ENCODE measurements around the gene NSUN5. TPM values are rescaled to one million over a fixed set of nuclear protein-coding genes. Genes with fewer than 3 reads are reported as not detected.

NSUN5 gene
- polyA plus RNA-seq, 3 donors: 28.6 to 37.7 (median 31.3) TPM

DNA sequence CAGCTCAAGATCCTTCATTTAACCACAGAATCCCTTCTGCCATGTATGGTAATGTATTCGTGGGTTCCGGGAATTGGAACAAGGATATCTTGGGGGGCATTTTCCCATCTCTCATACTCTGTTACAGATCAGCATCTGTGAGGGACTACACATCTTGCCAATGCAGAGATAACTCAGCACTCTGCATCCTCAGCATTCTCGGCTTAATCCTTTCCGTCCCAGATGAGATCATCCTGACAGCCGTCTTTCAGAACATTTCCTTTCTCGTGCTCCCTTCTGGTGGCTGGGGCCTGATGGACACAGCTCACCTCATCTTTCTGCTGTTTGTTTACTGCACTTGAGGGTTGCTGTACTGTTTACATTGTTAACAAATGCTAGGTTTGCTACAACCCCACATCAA lies 44.6 kb upstream of the NSUN5 start:
- peak overlapping the region in 1 of 7 donors; percentile 24 for H3K27ac Mint-ChIP-seq

DNA sequence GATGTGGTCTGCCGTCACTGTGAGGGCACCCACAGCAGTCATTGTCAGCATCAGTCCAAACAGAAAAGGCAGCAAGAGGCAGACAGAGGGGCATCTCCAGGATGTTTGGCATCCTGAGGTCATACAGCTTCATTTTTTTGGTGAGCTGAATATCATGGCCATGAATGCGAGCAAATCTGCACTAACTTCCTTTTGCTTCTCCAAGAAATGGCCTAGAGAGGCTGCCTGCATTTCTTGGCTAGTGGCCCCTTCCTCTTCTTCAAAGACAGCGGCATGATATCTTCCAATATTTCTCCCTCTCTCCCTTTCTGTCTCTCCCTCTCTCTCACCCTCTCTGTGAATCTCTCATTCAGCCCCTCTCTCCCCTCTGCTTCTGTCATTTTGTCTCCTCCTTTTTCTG lies 44.2 kb upstream of the NSUN5 start:
- H3K27me3 Mint-ChIP-seq (ENCODE audit: low read depth in 3 of 3): peaks cover 0 to 5% (median 4%) of the 10 kb centered on the region in 3 donors
- DNase-seq: no peak
- Histone ChIP-seq H3K4me1 (ENCODE audit: control insufficient read depth in 1 of 2, insufficient read depth in 2 of 2, low read length in 2 of 2) (peaks cover 0 to 4% of the 10 kb centered on the region in 2 donors), H2AFZ (ENCODE audit: insufficient read depth, low read depth, low read length, poor library complexity, severe bottlenecking) (no peak overlapping the region), H3K4me3 (replicated peaks in 1 of 3; ENCODE audit: low read depth in 2 of 3, low read length in 3 of 3) (no peak overlapping the region), H3K27me3 (ENCODE audit: control insufficient read depth in 2 of 2, insufficient read depth in 2 of 2, low read length in 2 of 2) (no peaks in the 10 kb centered on the region), H3K4me2 (replicated peaks; ENCODE audit: extremely low read depth, low read length, poor library complexity, severe bottlenecking) (no peak overlapping the region), H3K9ac (ENCODE audit: insufficient read depth, low read length, poor library complexity, severe bottlenecking) (no peak overlapping the region), H4K20me1 (ENCODE audit: insufficient read depth, low read length) (no peaks in the 10 kb centered on the region), H3K79me2 (ENCODE audit: insufficient read depth, low read length) (no peaks in the 10 kb centered on the region), H3K27ac (ENCODE audit: low read depth in 1 of 2, low read length in 2 of 2) (no peak overlapping the region), H3K36me3 (replicated peaks in 1 of 2; ENCODE audit: control insufficient read depth in 1 of 2, insufficient read depth in 2 of 2, low read length in 2 of 2) (no peaks in the 10 kb centered on the region), H3K9me3 (replicated peaks in 1 of 2; ENCODE audit: control insufficient read depth in 1 of 2, insufficient read depth in 1 of 2, low read length in 2 of 2) (peaks cover 0 to 8% of the 10 kb centered on the region in 2 donors)
- H3K9me3 Mint-ChIP-seq: peaks cover 6 to 12% (median 8%) of the 10 kb centered on the region in 7 donors
- H3K4me1 Mint-ChIP-seq: peaks cover 4% of the 10 kb centered on the region
- WGBS (ENCODE audit: insufficient coverage): 100% methylated on average over 3 of the region's 3 CpGs
- TF ChIP-seq, protein P1, sequence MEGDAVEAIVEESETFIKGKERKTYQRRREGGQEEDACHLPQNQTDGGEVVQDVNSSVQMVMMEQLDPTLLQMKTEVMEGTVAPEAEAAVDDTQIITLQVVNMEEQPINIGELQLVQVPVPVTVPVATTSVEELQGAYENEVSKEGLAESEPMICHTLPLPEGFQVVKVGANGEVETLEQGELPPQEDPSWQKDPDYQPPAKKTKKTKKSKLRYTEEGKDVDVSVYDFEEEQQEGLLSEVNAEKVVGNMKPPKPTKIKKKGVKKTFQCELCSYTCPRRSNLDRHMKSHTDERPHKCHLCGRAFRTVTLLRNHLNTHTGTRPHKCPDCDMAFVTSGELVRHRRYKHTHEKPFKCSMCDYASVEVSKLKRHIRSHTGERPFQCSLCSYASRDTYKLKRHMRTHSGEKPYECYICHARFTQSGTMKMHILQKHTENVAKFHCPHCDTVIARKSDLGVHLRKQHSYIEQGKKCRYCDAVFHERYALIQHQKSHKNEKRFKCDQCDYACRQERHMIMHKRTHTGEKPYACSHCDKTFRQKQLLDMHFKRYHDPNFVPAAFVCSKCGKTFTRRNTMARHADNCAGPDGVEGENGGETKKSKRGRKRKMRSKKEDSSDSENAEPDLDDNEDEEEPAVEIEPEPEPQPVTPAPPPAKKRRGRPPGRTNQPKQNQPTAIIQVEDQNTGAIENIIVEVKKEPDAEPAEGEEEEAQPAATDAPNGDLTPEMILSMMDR (IDR thresholded peaks at IDR 0.05): no peak
- peak overlapping the region in 1 of 7 donors; percentile 24 for H3K27ac Mint-ChIP-seq
- intact Hi-C loops (cut with micrococcal nuclease): no loop called here
- H3K4me3 Mint-ChIP-seq: no peak overlapping the region
- H3K36me3 Mint-ChIP-seq: no peaks in the 10 kb centered on the region

More for the DNA sequence above, 44.6 kb upstream of the NSUN5 start:
- H3K36me3 Mint-ChIP-seq: no peaks in the 10 kb centered on the region
- peaks cover 3 to 9% of the 10 kb centered on the region in 2 donors for H3K4me1 ChIP-seq (ENCODE audit: control insufficient read depth in 1 of 2, insufficient read depth in 2 of 2, low read length in 2 of 2)
- H3K36me3 ChIP-seq (replicated peaks in 1 of 2; ENCODE audit: control insufficient read depth in 1 of 2, insufficient read depth in 2 of 2, low read length in 2 of 2): no peaks in the 10 kb centered on the region
- H3K27me3 Mint-ChIP-seq (ENCODE audit: low read depth in 3 of 3): peaks cover 0 to 5% (median 4%) of the 10 kb centered on the region in 3 donors
- peaks cover 8% of the 10 kb centered on the region for H3K4me1 Mint-ChIP-seq
- H3K4me3 Mint-ChIP-seq: no peak overlapping the region
- H3K27ac ChIP-seq (ENCODE audit: low read depth in 1 of 2, low read length in 2 of 2): no peak overlapping the region
- no peaks in the 10 kb centered on the region for H3K79me2 ChIP-seq (ENCODE audit: insufficient read depth, low read length)
- intact Hi-C loops (cut with micrococcal nuclease): no loop called here
- peaks cover 0 to 8% of the 10 kb centered on the region in 2 donors for H3K9me3 ChIP-seq (replicated peaks in 1 of 2; ENCODE audit: control insufficient read depth in 1 of 2, insufficient read depth in 1 of 2, low read length in 2 of 2)
- H3K4me3 ChIP-seq (replicated peaks in 1 of 3; ENCODE audit: low read depth in 2 of 3, low read length in 3 of 3): no peak overlapping the region
- no peak overlapping the region for H3K4me2 ChIP-seq (replicated peaks; ENCODE audit: extremely low read depth, low read length, poor library complexity, severe bottlenecking)
- TF ChIP-seq, protein P1 (IDR thresholded peaks at IDR 0.05): no peak
- DNase-seq: no peak
- no peak overlapping the region for H2AFZ ChIP-seq (ENCODE audit: insufficient read depth, low read depth, low read length, poor library complexity, severe bottlenecking)
- no peak overlapping the region for H3K9ac ChIP-seq (ENCODE audit: insufficient read depth, low read length, poor library complexity, severe bottlenecking)
- H4K20me1 ChIP-seq (ENCODE audit: insufficient read depth, low read length): no peaks in the 10 kb centered on the region
- 100% methylated on average over 1 of the region's 6 CpGs for WGBS (ENCODE audit: insufficient coverage)
- H3K27me3 ChIP-seq (ENCODE audit: control insufficient read depth in 2 of 2, insufficient read depth in 2 of 2, low read length in 2 of 2): no peaks in the 10 kb centered on the region
- peaks cover 6 to 12% (median 8%) of the 10 kb centered on the region in 7 donors for H3K9me3 Mint-ChIP-seq
